PC-3 (cell line): ENCODE results near the gene ARHGAP11A.

Source experiments
- EZH2 ChIP-seq: fragments of 300-600 bp; sonication (generic); IDR thresholded peaks from one replicate; pipeline ENCODE4 v1.6.1; 2017; ENCODE audit warnings: antibody characterized with exemption, mild to moderate bottlenecking, low read length; ENCODE audit not compliant: unreplicated experiment
- EZH2phosphoT487 ChIP-seq: fragments of 300-600 bp; sonication (generic); IDR thresholded peaks from 2 replicates; pipeline ENCODE4 v1.6.1; 2018; ENCODE audit warnings: mild to moderate bottlenecking, antibody characterized with exemption, low read length, borderline replicate concordance
- TF ChIP-seq, protein P1 (sequence below): fragments of 300-600 bp; sonication (generic); conservative IDR thresholded peaks from 2 replicates; pipeline ENCODE4 v1.5.1; 2017; ENCODE audit warnings: antibody characterized with exemption, low read depth, mild to moderate bottlenecking, low read length

DNA sequence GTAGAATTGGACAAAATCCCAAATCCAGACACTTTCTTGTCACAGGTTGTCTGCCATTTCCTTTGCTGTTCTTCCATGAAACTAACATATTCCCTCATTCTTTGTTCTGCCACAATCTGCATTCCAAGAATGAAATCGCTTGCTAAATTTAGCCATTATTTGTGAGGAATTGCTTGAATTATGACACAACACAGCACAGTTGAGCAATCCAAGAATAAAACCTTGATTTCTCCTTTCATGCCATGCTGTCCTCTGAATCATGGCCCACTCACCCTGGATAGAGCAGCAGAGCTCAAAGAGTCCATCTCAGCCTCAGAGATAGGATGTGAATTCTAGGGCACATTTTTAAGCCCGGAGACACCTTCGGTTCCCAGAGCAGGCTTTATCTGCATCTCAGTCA, 67.3 kb downstream of the ARHGAP11A start:
- TF ChIP-seq, protein P1, sequence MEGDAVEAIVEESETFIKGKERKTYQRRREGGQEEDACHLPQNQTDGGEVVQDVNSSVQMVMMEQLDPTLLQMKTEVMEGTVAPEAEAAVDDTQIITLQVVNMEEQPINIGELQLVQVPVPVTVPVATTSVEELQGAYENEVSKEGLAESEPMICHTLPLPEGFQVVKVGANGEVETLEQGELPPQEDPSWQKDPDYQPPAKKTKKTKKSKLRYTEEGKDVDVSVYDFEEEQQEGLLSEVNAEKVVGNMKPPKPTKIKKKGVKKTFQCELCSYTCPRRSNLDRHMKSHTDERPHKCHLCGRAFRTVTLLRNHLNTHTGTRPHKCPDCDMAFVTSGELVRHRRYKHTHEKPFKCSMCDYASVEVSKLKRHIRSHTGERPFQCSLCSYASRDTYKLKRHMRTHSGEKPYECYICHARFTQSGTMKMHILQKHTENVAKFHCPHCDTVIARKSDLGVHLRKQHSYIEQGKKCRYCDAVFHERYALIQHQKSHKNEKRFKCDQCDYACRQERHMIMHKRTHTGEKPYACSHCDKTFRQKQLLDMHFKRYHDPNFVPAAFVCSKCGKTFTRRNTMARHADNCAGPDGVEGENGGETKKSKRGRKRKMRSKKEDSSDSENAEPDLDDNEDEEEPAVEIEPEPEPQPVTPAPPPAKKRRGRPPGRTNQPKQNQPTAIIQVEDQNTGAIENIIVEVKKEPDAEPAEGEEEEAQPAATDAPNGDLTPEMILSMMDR, result no peak
- TF ChIP-seq EZH2, result no peak
- TF ChIP-seq EZH2phosphoT487, result no peak
